A549 (cell line): ENCODE results near the gene CLEC16A. TPM values are rescaled to one million over a fixed set of nuclear protein-coding genes. Genes with fewer than 3 reads are reported as not detected.

Experiments
- ATAC-seq, 2 experiments: fragments of 200-7000 bp in 1 of 2; fragments of >200 bp in 1 of 2; cut with Nextera tagmentation in 1 of 2; cut with Tn5 transposase in 1 of 2; 3 replicates each; pipeline versions ENCODE4 v1.8.0 to v1.9.1; 2018 to 2020; ENCODE audit warnings: mild to moderate bottlenecking in 1 of 2, moderate library complexity in 1 of 2
- CTCF ChIA-PET: fragments of 300-600 bp; sonication (Branson Sonifier 250); formaldehyde crosslinking; extraction: SDS; loops from one replicate; lab custom pipeline; 2021; ENCODE audit warnings: antibody characterized with exemption, inconsistent platforms; lab: Yijun Ruan, JAX
- POLR2A ChIA-PET: fragments of 350-600 bp; formaldehyde crosslinking; extraction: SDS; loops from one replicate; lab custom pipeline; 2021; ENCODE audit warnings: antibody characterized with exemption, inconsistent platforms; lab: Yijun Ruan, JAX
- DNase-seq, 2 experiments: peaks; one replicate each; pipeline versions ENCODE4 v3.0.0 to v3.0.0-alpha.2; 2011 to 2016; ENCODE audit warnings: low read depth in 1 of 2, low spot score in 1 of 2
- FAIRE-seq: peaks from 2 replicates; lab custom pipeline; 2011; peaks lifted over from hg19 to GRCh38; lab: Jason Lieb, UNC
- H3K27ac ChIP-seq, 2 experiments: fragments of >200 bp; sonication (Bioruptor Twin); formaldehyde crosslinking; 3 replicates each; pipeline ENCODE4 v1.5.1; 2016 to 2017
- H3K4me1 ChIP-seq: fragments of >200 bp; sonication (Bioruptor Twin); formaldehyde crosslinking; 3 replicates; pipeline ENCODE4 v1.6.1; 2016
- H3K4me2 ChIP-seq: fragments of >200 bp; sonication (Bioruptor Twin); formaldehyde crosslinking; 3 replicates; pipeline ENCODE4 v1.6.1; 2016
- H3K4me3 ChIP-seq: fragments of >200 bp; sonication (Bioruptor Twin); formaldehyde crosslinking; 3 replicates; pipeline ENCODE4 v1.5.1; 2016
- H3K9me3 ChIP-seq: fragments of >200 bp; sonication (Bioruptor Twin); formaldehyde crosslinking; 3 replicates; pipeline ENCODE4 v1.6.1; 2016
- CBX8 ChIP-seq: fragments of 200-600 bp; sonication (generic); IDR thresholded peaks from 2 replicates; pipeline ENCODE4 v1.6.1; 2016
- CEBPB ChIP-seq, 2 experiments: fragments of >200 bp in 1 of 2; sonication (Bioruptor Twin) in 1 of 2; formaldehyde crosslinking in 1 of 2; IDR thresholded peaks; 2 replicates each; pipeline ENCODE4 v1.6.1; 2012 to 2016
- EP300 ChIP-seq, 2 experiments: fragments of >200 bp; sonication (Bioruptor Twin); formaldehyde crosslinking; IDR thresholded peaks; 2 replicates in 1 of 2; 3 replicates in 1 of 2; pipeline ENCODE4 v1.6.1; 2016 to 2017
- ESRRA ChIP-seq: fragments of 150-350 bp; IDR thresholded peaks from 2 replicates; pipeline ENCODE4 v1.6.1; 2014; ENCODE audit warnings: mild to moderate bottlenecking, low read length, borderline replicate concordance
- HDAC2 ChIP-seq: fragments of 200-600 bp; sonication (generic); IDR thresholded peaks from 2 replicates; pipeline ENCODE4 v1.6.1; 2016
- HEYL ChIP-seq: fragments of 250-450 bp; sonication (Bioruptor Pico); IDR thresholded peaks from 2 replicates; pipeline ENCODE4 v1.8.0; 2021; ENCODE audit warnings: mild to moderate bottlenecking, moderate library complexity
- HOXB5 ChIP-seq: fragments of 250-450 bp; sonication (Bioruptor Pico); IDR thresholded peaks from 2 replicates; pipeline ENCODE4 v1.5.0; 2020; ENCODE audit warnings: mild to moderate bottlenecking, moderate library complexity
- JUN ChIP-seq, 2 experiments: fragments of >200 bp; sonication (Bioruptor Twin); formaldehyde crosslinking; IDR thresholded peaks; 2 replicates in 1 of 2; 3 replicates in 1 of 2; pipeline ENCODE4 v1.6.1; 2016 to 2017
- JUNB ChIP-seq: fragments of >200 bp; sonication (Bioruptor Twin); formaldehyde crosslinking; IDR thresholded peaks from 2 replicates; pipeline ENCODE4 v1.6.1; 2016
- KDM1A ChIP-seq: fragments of 200-600 bp; sonication (generic); IDR thresholded peaks from 2 replicates; pipeline ENCODE4 v1.6.1; 2016; ENCODE audit warnings: low read depth, mild to moderate bottlenecking
- KDM5A ChIP-seq: fragments of 200-600 bp; sonication (generic); IDR thresholded peaks from 2 replicates; pipeline ENCODE4 v1.6.1; 2016; ENCODE audit warnings: antibody characterized with exemption, mild to moderate bottlenecking
- MAZ ChIP-seq: fragments of 150-350 bp; IDR thresholded peaks from 2 replicates; pipeline ENCODE4 v1.6.1; 2014; ENCODE audit warnings: antibody characterized with exemption, low read depth, low read length, borderline replicate concordance
- MYC ChIP-seq: IDR thresholded peaks from 2 replicates; pipeline ENCODE4 v1.6.1; 2012; ENCODE audit warnings: mild to moderate bottlenecking, inconsistent platforms, low read length, improper control_type of control experiment, borderline replicate concordance
- NR3C1 ChIP-seq: fragments of >200 bp; sonication (Bioruptor Twin); formaldehyde crosslinking; IDR thresholded peaks from 3 replicates; pipeline ENCODE4 v1.6.1; 2017
- PHF8 ChIP-seq: fragments of 200-600 bp; sonication (generic); IDR thresholded peaks from 2 replicates; pipeline ENCODE4 v1.6.1; 2016; ENCODE audit warnings: low read depth, mild to moderate bottlenecking, antibody characterized with exemption, moderate library complexity, borderline replicate concordance
- POLR2A ChIP-seq: IDR thresholded peaks from 2 replicates; pipeline ENCODE4 v1.6.1; 2012; ENCODE audit warnings: mild to moderate bottlenecking, low read length
- RAD21 ChIP-seq, 2 experiments: fragments of >200 bp in 1 of 2; sonication (Bioruptor Twin) in 1 of 2; formaldehyde crosslinking in 1 of 2; IDR thresholded peaks in 1 of 2; conservative IDR thresholded peaks in 1 of 2; 2 replicates in 1 of 2; 3 replicates in 1 of 2; pipeline ENCODE4 v1.6.1; 2012 to 2018; ENCODE audit warnings: inconsistent platforms in 1 of 2
- RCOR1 ChIP-seq: fragments of 150-350 bp; IDR thresholded peaks from 2 replicates; pipeline ENCODE4 v1.6.1; 2014; ENCODE audit warnings: antibody characterized with exemption, low read length, low read depth
- RFX5 ChIP-seq: fragments of 450-650 bp; IDR thresholded peaks from 2 replicates; pipeline ENCODE4 v1.7.1; 2014; ENCODE audit warnings: antibody characterized with exemption, mild to moderate bottlenecking, moderate library complexity
- TP53 ChIP-seq: fragments of 250-450 bp; sonication (Bioruptor Pico); IDR thresholded peaks from 2 replicates; pipeline ENCODE4 v1.5.0; 2021; ENCODE audit warnings: mild to moderate bottlenecking, moderate library complexity
- ZFP36 ChIP-seq: fragments of 450-650 bp; IDR thresholded peaks from 2 replicates; pipeline ENCODE4 v1.6.1; 2014; ENCODE audit warnings: borderline replicate concordance; ENCODE audit not compliant: partially characterized antibody
- ZSCAN20 ChIP-seq: fragments of 250-450 bp; sonication (Bioruptor Pico); IDR thresholded peaks from 2 replicates; pipeline ENCODE4 v1.8.0; 2022; ENCODE audit warnings: mild to moderate bottlenecking, moderate library complexity
- WGBS: methylation state at CpG from one replicate; pipeline ENCODE4 v1.1.6; 2017; ENCODE audit errors: missing lambda C conversion rate; 5-methylcytosine and 5-hydroxymethylcytosine counted together
- polyA plus RNA-seq, 4 experiments: library from polyadenylated mRNA; depleted of rRNA in 3 of 4; stranded (reverse); fragments of >200 nt; fragmentation: RNase III in 1 of 4; extraction: RNeasy Plus Mini Kit Qiagen cat#74134 plus additional on column Dnase treatment in 1 of 4; gene quantifications; 2 replicates in 3 of 4; 3 replicates in 1 of 4; pipeline ENCODE4 v1.2.3, GENCODE V29; 2011 to 2017
- TF ChIP-seq, protein P1 (sequence below): fragments of 450-650 bp; IDR thresholded peaks from 2 replicates; pipeline ENCODE4 v1.6.1; 2014; ENCODE audit warnings: antibody characterized with exemption
- TF ChIP-seq, protein P2 (sequence below): fragments of 250-450 bp; sonication (Bioruptor Pico); IDR thresholded peaks from 2 replicates; pipeline ENCODE4 v1.5.0; 2020; ENCODE audit warnings: low read depth, mild to moderate bottlenecking, moderate library complexity
- TF ChIP-seq, protein P3 (sequence below): IDR thresholded peaks from 2 replicates; pipeline ENCODE4 v1.6.1; 2012

Gene CLEC16A
- polyA plus RNA-seq, 2 of the 4 experiments (the other 2 are of a cell fraction): 8.3 to 10.4 TPM

DNA sequence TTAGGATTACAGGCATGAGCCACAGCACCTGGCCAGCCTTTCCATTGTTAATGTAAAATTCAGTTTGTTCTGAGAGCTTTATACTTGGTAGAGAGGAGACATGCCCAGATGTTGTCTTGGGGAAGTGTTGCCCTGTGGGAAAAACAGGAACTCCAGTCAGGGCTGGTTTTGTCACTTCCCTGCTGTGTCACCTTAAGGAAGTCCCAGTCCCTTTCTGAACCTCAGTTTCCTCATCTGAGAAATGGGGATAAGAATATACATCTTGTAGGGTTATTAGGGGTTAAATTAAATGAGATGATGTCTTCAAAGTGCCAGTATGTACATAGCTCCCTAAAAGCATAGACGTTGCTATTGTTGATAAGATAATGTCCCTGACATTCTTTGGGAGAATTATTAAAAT, 25.3 kb downstream of the CLEC16A start:
- Histone ChIP-seq H3K4me2 (no peak overlapping the region), H3K27ac (no peak overlapping the region), H3K4me1 (no peaks in the 10 kb centered on the region), H3K4me3 (no peak overlapping the region), H3K9me3 (no peaks in the 10 kb centered on the region)
- ATAC-seq (no peak), FAIRE-seq (no peak), DNase-seq (no peak)
- TF ChIP-seq, protein P1, sequence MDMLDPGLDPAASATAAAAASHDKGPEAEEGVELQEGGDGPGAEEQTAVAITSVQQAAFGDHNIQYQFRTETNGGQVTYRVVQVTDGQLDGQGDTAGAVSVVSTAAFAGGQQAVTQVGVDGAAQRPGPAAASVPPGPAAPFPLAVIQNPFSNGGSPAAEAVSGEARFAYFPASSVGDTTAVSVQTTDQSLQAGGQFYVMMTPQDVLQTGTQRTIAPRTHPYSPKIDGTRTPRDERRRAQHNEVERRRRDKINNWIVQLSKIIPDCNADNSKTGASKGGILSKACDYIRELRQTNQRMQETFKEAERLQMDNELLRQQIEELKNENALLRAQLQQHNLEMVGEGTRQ: no peak
- no peak for TF ChIP-seq RAD21 (conservative IDR thresholded peaks at IDR 0.05 in 1 of 2, IDR thresholded peaks at IDR 0.05 in 1 of 2)
- TF ChIP-seq CEBPB (IDR thresholded peaks at IDR 0.05): no peak
- no peak for TF ChIP-seq HDAC2
- no peak for TF ChIP-seq PHF8
- no peak for TF ChIP-seq TP53
- no peak for TF ChIP-seq KDM1A
- TF ChIP-seq JUNB: no peak
- TF ChIP-seq NR3C1: no peak
- TF ChIP-seq MAZ: no peak
- no peak for TF ChIP-seq RFX5
- no peak for TF ChIP-seq JUN (IDR thresholded peaks at IDR 0.05)
- TF ChIP-seq KDM5A: no peak
- no peak for TF ChIP-seq ESRRA
- no peak for TF ChIP-seq HEYL (CRISPR knock-in tag)
- no peak for TF ChIP-seq CBX8
- TF ChIP-seq, protein P2, sequence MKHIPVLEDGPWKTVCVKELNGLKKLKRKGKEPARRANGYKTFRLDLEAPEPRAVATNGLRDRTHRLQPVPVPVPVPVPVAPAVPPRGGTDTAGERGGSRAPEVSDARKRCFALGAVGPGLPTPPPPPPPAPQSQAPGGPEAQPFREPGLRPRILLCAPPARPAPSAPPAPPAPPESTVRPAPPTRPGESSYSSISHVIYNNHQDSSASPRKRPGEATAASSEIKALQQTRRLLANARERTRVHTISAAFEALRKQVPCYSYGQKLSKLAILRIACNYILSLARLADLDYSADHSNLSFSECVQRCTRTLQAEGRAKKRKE: no peak
- TF ChIP-seq ZFP36: no peak
- TF ChIP-seq MYC: no peak
- TF ChIP-seq EP300 (IDR thresholded peaks at IDR 0.05): no peak
- WGBS: 24% methylated on average over 1 of the region's 1 CpG
- POLR2A ChIA-PET: interaction anchor here (0.5 to 2.7 kb wide), 2 partner anchors 12 to 286 kb away, joined by 3 to 9 read pairs; partner anchors contain the start of gene SOCS1
- CTCF ChIA-PET: interaction anchor here (16.6 to 19.6 kb wide), 2 partner anchors 20 to 287 kb away, joined by 284 to 364 read pairs; partner anchors contain the start of genes CLEC16A and SOCS1

DNA sequence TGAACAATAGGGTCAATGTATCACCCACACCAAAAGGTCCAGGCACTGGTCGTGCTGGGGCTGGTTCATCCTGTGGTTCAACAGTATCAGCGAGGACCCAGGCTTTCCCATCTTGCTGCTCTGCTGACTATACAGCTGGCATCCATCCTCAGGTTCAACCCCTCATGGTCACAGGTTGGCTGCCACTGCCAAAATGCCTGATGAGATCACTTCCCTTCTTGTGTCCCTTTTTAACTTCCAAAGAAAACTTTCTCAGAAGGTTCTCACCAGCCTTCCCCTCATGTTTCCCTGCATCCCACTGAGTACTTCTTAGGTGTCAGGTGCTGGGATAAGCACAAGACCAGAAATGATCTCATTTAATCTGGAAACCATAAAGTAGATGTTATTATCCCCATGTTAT, 25.7 kb downstream of the CLEC16A start:
- no peak for FAIRE-seq

More for the DNA sequence above, 25.7 kb downstream of the CLEC16A start:
- TF ChIP-seq, protein P3, sequence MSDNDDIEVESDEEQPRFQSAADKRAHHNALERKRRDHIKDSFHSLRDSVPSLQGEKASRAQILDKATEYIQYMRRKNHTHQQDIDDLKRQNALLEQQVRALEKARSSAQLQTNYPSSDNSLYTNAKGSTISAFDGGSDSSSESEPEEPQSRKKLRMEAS: no peak
- no peak for TF ChIP-seq JUN (IDR thresholded peaks at IDR 0.05)
- TF ChIP-seq, protein P1: no peak
- TF ChIP-seq ZSCAN20 (CRISPR knock-in tag): no peak
- TF ChIP-seq HOXB5: no peak
- no peak for TF ChIP-seq RFX5
- no peak for TF ChIP-seq RCOR1
- TF ChIP-seq RAD21 (conservative IDR thresholded peaks at IDR 0.05 in 1 of 2, IDR thresholded peaks at IDR 0.05 in 1 of 2): no peak
- TF ChIP-seq POLR2A: no peak
- TF ChIP-seq, all 56 proteins: peak for 0
- DNase-seq (no peak), ATAC-seq (no peak)
- Histone ChIP-seq H3K9me3 (no peaks in the 10 kb centered on the region), H3K4me2 (no peak overlapping the region), H3K4me1 (no peaks in the 10 kb centered on the region), H3K4me3 (no peak overlapping the region), H3K27ac (no peak overlapping the region)
- WGBS: 84% methylated on average over 2 of the region's 2 CpGs
- ChIA-PET CTCF (interaction anchor here (0.5 to 19.6 kb wide), 6 partner anchors 9 to 790 kb away, joined by 3 to 364 read pairs (median 43); partner anchors contain the start of genes CLEC16A and SOCS1), POLR2A (interaction anchor here (0.5 to 1.7 kb wide), 2 partner anchors 12 to 286 kb away, joined by 3 to 30 read pairs; partner anchors contain the start of gene SOCS1)
